SK-MEL-5 (cell line): ENCODE data around the gene PTGES. TPM values are rescaled to one million over a fixed set of nuclear protein-coding genes. Genes with fewer than 3 reads are reported as not detected.

ENCODE experiments used
- DNase-seq: peaks from one replicate; pipeline ENCODE4 v3.0.0-alpha.2; 2016; ENCODE audit warnings: low read depth, low spot score
- in situ Hi-C: cut with HindIII; loops from 2 replicates; pipeline ENCODE4 v1.10.0; 2016; ENCODE audit warnings: low sequenced_read_pairs, high pct_unique_total_duplicates, low pct_unique_long_range_greater_than_20kb
- total RNA-seq: library from RNA; depleted of rRNA; stranded (reverse); fragments of >200 nt; shearing (Covaris generic); gene quantifications from 2 replicates; pipeline ENCODE4 v1.2.3, GENCODE V29; 2014

PTGES gene
- total RNA-seq, 1 experiment from 2014 or later = 4.8 TPM

DNA sequence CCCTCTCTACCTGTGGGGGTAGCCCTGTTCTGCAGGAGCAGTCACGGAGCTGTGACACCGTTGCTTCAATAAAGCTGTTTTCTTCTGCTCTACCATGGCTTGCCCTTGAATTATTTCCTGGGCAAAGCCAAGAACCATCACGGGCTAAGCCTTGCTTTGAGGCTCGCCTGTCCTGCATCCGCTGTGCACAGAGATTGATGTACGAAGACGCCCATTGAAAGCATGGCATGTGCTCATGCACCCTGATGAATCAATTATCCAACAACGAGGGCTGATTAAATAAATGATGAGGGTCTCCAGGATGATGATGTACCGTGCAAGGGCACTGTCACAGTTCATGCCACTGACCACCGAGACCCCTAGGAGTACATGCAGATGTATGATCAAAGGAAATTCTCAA is 20.7 kb downstream of the PTGES start:
- in situ Hi-C loops = no loop called here
- DNase-seq = no peak

DNA sequence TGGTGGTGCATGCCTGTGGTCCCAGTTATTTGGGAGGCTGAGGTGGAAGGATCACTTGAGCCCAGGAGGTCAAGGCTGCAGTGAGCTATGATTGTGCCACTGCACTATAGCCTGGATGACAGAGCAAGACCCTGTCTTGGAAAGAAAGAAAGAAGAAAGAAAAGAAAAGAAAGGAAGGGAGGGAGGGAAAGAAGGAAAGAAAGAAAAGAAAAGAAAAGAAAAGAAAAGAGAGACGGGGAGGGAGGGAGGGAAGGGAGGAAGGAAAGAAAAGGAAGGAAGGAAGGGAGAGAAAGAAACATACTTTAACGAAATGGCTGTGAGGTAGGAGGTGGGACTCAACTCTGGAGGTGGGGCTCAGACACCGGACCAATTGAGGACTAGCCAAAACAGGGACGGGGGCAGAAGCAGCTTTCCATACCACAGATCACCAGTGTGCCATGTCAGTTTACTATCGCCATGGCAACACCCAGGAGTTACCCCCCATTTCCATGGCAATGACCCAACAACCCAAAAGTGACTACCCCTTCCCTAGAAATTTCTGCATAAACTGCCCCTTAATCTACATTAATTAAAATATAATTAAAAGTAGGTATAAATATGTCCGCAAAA is 21.3 kb downstream of the PTGES start:
- in situ Hi-C loops = no loop called here

DNA sequence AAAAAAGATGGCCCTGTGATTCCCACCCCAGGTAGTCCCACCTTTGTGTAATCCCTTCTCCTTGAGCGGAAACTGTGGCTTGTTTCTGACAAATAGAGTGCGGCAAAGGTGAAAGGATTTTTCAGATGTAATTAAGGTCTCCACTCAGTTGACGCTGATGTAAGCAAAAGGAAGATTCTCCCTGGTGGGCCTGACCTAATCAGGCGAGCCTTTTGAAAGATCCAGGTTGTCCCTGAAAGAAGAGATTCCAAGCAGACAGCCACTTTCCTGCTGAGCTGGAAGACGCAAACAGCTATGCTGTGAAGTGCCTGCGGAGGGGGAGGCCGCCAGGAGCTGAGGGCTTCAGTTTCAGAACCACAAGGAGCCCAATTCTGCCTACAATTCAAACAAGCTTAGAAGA is 24.1 kb downstream of the PTGES start:
- DNase-seq = no peak
- in situ Hi-C loops = no loop called here

More for the DNA sequence above, 21.3 kb downstream of the PTGES start:
- DNase-seq = no peak

DNA sequence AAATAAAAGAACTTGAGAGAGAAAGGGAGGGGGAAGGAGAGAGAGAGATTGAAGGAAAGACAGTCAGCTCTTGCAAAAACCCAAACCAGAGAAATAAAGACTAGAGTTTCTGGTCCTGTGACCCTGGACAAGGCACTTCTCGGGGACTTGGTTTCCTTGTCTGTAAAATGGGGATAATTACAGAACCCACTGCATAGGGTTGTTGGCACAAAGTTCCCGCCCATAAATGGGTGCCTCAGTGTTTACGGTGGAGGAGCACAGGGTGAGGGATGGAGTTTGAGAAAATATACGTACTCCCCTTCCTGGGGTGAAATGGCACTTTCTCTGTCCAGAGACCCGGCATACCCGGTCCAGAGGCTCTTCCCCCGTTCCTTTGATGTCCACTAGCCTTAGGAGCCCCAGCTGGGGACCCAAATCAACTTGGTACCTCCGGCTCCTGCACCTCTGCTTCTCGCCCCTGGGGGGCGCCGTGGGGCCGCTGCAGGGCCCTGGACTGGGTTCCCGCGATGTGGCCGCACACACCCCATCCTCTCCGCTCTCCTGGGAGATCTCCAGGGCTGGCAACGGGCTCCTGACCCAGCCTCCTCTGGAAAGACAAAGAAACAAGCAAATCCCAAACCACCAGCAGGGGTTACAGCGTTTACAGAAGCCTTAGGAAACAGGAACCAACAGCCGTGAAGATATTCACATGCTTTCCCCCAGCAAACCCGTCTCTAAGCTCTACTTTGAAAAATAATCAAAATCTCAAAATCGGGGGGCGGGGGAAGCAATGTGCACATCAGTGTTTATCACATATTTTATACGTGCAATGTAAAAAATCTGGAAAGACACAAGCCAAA is 26.3 kb downstream of the PTGES start:
- in situ Hi-C loops = no loop called here
- DNase-seq = peak; percentile 92

GRCh38 chr9:129725795-129726251 is 27.0 kb downstream of the PTGES start:
- no peak for DNase-seq
- in situ Hi-C loops = no loop called here

- in situ Hi-C loops = no loop called here
- DNase-seq = no peak
These were observed 28.2 kb downstream of the PTGES start for GRCh38 chr9:129724456-129725190.

DNA sequence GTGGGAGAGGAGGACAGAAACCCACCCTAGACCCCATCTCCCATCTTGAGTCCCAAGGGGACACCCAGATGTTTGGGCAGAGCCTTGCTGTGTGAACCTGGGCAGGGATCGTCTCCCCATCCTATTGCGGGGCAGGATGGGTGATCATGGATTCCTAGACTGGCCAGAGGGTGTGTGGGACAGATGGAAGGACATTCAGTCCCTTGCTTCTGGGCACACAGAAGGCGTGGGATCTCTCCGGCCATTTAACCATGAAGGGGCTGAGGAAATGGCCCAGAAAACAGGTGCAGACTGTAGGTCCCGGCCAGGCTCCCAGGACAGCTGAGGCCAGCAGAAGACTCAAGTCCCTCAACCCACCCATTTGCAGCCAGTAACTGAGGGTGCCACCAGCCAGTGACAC is 29.9 kb downstream of the PTGES start:
- in situ Hi-C loops = no loop called here
- no peak for DNase-seq

- DNase-seq = peak; percentile 60
- in situ Hi-C loops = no loop called here
These were observed 31.8 kb downstream of the PTGES start for GRCh38 chr9:129720865-129721545.

GRCh38 chr9:129720181-129720864 is 32.5 kb downstream of the PTGES start:
- peak; percentile 28 for DNase-seq
- in situ Hi-C loops = no loop called here

GRCh38 chr9:129719135-129719534 is 33.7 kb downstream of the PTGES start:
- in situ Hi-C loops = no loop called here
- no peak for DNase-seq

DNA sequence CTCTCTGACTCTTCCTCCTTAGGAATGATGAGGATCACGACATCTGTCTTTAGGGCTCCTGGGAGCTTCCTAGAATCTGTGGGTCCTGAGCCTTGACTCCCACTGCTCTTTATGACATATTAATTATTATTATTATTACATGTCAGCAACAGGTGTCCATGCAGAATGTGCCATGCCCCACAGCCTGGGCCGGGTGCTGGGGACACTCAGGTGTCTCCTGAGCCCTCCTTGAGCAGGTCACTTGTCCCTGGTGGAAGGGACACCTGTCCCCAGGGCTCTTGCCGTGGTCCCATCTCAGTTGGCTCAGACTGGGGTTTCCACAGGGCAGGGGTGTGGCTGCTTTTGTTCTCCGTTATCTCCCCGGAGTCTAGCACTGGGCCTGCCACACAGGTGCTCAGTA is 34.2 kb downstream of the PTGES start:
- no peak for DNase-seq
- in situ Hi-C loops = no loop called here

- in situ Hi-C loops = no loop called here
- no peak for DNase-seq
These were observed 34.9 kb downstream of the PTGES start for GRCh38 chr9:129717991-129718390.

- peak; percentile 41 for DNase-seq
- in situ Hi-C loops = no loop called here
These were observed 36.8 kb downstream of the PTGES start for GRCh38 chr9:129716091-129716490.

DNA sequence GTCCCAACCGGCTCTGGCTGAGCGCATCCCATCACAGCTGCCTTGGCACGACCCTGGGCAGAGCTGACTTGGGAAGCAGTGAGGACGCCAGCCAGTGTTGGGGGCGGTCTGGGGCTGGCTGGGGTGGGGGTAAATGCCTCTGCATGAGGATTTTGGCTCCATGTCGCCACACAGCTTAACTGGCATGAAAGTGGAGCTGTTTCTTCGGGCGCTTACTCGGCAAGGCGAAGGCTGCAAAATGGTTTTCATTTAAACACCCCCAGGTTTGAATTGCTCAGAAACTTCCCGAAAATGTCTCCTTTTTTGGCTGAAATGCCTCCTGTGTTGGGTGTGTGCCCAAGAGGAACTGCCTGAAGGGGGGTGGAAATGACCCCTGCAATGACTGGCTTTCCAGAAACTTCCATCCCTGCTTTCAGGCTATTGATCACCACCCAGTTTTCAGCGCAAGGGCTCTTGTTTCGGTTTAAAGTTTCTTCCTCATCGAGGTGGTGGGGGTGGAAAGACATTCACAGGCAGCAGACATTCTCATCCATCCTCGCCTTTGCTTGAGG is 38.3 kb downstream of the PTGES start:
- DNase-seq = no peak
- in situ Hi-C loops = no loop called here

DNA sequence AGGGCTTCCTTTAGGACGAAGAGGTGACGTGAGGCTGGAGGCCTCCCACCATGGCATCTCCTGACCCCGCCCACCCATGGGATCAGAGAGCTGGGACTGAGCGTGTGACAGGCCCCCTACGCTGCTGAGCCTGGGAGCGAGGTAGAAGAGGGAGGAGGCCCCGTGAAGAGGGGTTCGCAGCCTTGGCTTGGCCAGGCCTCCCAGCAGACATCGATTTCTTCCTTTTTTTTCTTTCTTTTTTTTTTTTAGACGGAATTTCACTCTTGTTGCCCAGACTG is 39.5 kb downstream of the PTGES start:
- in situ Hi-C loops = no loop called here
- DNase-seq = no peak

DNA sequence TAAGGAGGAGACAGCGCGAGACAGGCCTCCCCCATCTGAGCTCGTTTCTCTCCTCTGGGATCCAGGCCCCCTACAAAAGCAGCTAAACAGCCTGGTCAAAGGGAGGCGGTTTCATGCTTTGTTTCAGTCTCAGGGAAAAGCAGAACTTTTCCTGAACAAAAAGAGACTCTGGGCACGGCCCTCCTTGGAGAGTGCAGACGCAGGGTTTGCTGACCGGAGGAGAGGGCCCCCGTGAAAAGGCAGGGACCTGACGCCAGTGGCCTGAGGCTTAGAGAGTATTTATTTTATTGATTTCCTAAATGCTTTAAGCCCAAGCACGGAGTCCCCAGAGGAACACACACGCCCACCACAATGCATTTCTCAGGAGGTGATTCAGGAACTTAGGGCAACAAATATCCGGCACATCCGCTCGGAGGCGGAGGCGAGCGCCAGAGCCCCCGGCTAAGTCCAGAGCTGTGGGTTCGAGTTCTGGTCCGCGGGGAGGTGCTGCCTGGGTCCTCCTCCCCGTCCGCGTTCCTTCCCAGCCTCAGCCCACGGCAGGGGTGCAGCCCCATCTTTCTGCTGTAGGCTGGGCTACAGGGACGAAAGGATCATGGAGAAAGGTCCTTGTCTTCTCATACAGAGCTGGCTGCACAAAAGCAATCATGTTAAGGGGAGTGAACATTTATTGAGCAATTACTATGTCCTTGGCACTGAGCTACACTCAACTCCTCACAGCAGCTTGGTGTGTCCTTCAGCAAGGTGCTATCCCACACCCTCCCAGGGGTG is 40.0 kb downstream of the PTGES start:
- in situ Hi-C loops = no loop called here
- peak; percentile 30 for DNase-seq

- in situ Hi-C loops = no loop called here
- DNase-seq = no peak
These were observed 42.7 kb downstream of the PTGES start for GRCh38 chr9:129710169-129710453.
